K562 (cell line): Measurements from ENCODE around the gene PAK1IP1. TPM values are rescaled to one million over a fixed set of nuclear protein-coding genes. Genes with fewer than 3 reads are reported as not detected.

ENCODE experiments used
- ARID1B ChIP-seq: fragments of 450-650 bp; IDR thresholded peaks from 2 replicates; pipeline ENCODE4 v1.6.1; 2016; ENCODE audit warnings: antibody characterized with exemption, mild to moderate bottlenecking, inconsistent platforms
- BDP1 ChIP-seq: IDR thresholded peaks from 3 replicates; pipeline ENCODE4 v1.6.1; 2011; ENCODE audit not compliant: insufficient read length, insufficient read depth
- HEY1 ChIP-seq: fragments of 250-450 bp; sonication (Bioruptor Pico); IDR thresholded peaks from 2 replicates; pipeline ENCODE4 v1.5.0; 2020; ENCODE audit warnings: mild to moderate bottlenecking, moderate library complexity, borderline replicate concordance
- MYNN ChIP-seq, 2 experiments: sonication (generic); formaldehyde crosslinking in 1 of 2; IDR thresholded peaks; 2 replicates each; pipeline versions ENCODE4 v1.5.0 to v1.6.1; 2016 to 2020; ENCODE audit warnings: antibody characterized with exemption in 1 of 2, missing genetic modification reagents in 1 of 2
- PURB ChIP-seq: sonication (generic); formaldehyde crosslinking; IDR thresholded peaks from 2 replicates; pipeline ENCODE4 v1.9.0; 2021; ENCODE audit warnings: low read depth, mild to moderate bottlenecking, missing genetic modification reagents
- RBM15 ChIP-seq: fragments of 200-400 bp; formaldehyde crosslinking; IDR thresholded peaks from 2 replicates; pipeline ENCODE4 v1.6.1; 2018; ENCODE audit warnings: mild to moderate bottlenecking, low read length, moderate library complexity; ENCODE audit not compliant: insufficient read depth
- RFX1 ChIP-seq: fragments of 450-650 bp; IDR thresholded peaks from 2 replicates; pipeline ENCODE4 v1.6.1; 2016; ENCODE audit warnings: mild to moderate bottlenecking, moderate library complexity
- SAFB2 ChIP-seq: fragments of 200-400 bp; formaldehyde crosslinking; IDR thresholded peaks from 2 replicates; pipeline ENCODE4 v1.6.1; 2018; ENCODE audit warnings: borderline replicate concordance, low read length, low read depth, moderate library complexity; ENCODE audit not compliant: severe bottlenecking
- TAF9B ChIP-seq: fragments of 450-650 bp; IDR thresholded peaks from 2 replicates; pipeline ENCODE4 v1.6.1; 2018; ENCODE audit warnings: mild to moderate bottlenecking; ENCODE audit not compliant: partially characterized antibody
- TBL1XR1 ChIP-seq, 2 experiments: IDR thresholded peaks; 2 replicates each; pipeline ENCODE4 v1.6.1; 2012; ENCODE audit warnings: improper control_type of control experiment in 2 of 2, low read length in 2 of 2, mild to moderate bottlenecking in 1 of 2
- XRCC3 ChIP-seq: fragments of 450-650 bp; IDR thresholded peaks from 2 replicates; pipeline ENCODE4 v1.6.1; 2017; ENCODE audit warnings: mild to moderate bottlenecking, moderate library complexity
- ZC3H8 ChIP-seq: fragments of 450-650 bp; IDR thresholded peaks from 2 replicates; pipeline ENCODE4 v1.6.1; 2017
- ZNF324 ChIP-seq: fragments of 250-450 bp; sonication (Bioruptor Pico); IDR thresholded peaks from 2 replicates; pipeline ENCODE4 v1.4.0; 2020; ENCODE audit warnings: mild to moderate bottlenecking
- ZNF696 ChIP-seq: fragments of 250-450 bp; sonication (Bioruptor Pico); conservative IDR thresholded peaks from 2 replicates; pipeline ENCODE4 v1.4.0; 2020; ENCODE audit warnings: mild to moderate bottlenecking, moderate library complexity
- polyA plus RNA-seq, 8 experiments: library from polyadenylated mRNA; depleted of rRNA in 4 of 8; stranded (reverse) in 5 of 8; unstranded in 3 of 8; fragments of >200 nt; fragmentation: Nextera tagmentation in 2 of 8; fragmentation: Illumina TruSeq in 1 of 8; extraction: Ambion mirVana in 2 of 8; extraction: Trizol in 1 of 8; gene quantifications; 2 replicates each; pipeline versions ENCODE4 v1.2.1 to v1.2.3, GENCODE V29; 2011 to 2014; ENCODE audit warnings: inconsistent platforms in 1 of 8, missing spikeins in 1 of 8
- total RNA-seq, 7 experiments: library from RNA; depleted of rRNA in 6 of 7; stranded (reverse); fragments of >200 nt in 6 of 7; fragmentation: Illumina TruSeq in 2 of 7; extraction: Trizol in 2 of 7; gene quantifications; 2 replicates each; pipeline versions ENCODE4 v1.2.1 to v1.2.3, GENCODE V29; 2011 to 2021; ENCODE audit warnings: low replicate concordance in 1 of 7
- TF ChIP-seq, protein P1 (sequence below): fragments of 150-350 bp; IDR thresholded peaks from 2 replicates; pipeline ENCODE4 v1.6.1; 2014; ENCODE audit warnings: low read depth, mild to moderate bottlenecking, low read length, borderline replicate concordance
- TF ChIP-seq, protein P2 (sequence below): sonication (generic); formaldehyde crosslinking; IDR thresholded peaks from 2 replicates; pipeline ENCODE4 v1.8.1; 2022; ENCODE audit warnings: missing genetic modification reagents
- TF ChIP-seq, protein P3 (sequence below): fragments of 250-450 bp; sonication (Bioruptor Pico); IDR thresholded peaks from 2 replicates; pipeline ENCODE4 v1.4.0; 2020
- TF ChIP-seq, protein P4 (sequence below): fragments of 450-650 bp; conservative IDR thresholded peaks from 2 replicates; pipeline ENCODE4 v1.6.1; 2016; ENCODE audit warnings: missing genetic modification characterization, low read depth, mild to moderate bottlenecking, missing compliant biosample characterization, moderate library complexity
- TF ChIP-seq, protein P5 (sequence below): sonication (generic); formaldehyde crosslinking; IDR thresholded peaks from 2 replicates; pipeline ENCODE4 v1.8.1; 2023; ENCODE audit warnings: mild to moderate bottlenecking, missing genetic modification reagents, moderate library complexity

Gene PAK1IP1
- total and polyA plus RNA-seq, 9 of the 15 experiments (the other 6 are each of a cell fraction or from before 2014, with no cell fraction given), result 50.0 to 200 (median 87.0) TPM

DNA sequence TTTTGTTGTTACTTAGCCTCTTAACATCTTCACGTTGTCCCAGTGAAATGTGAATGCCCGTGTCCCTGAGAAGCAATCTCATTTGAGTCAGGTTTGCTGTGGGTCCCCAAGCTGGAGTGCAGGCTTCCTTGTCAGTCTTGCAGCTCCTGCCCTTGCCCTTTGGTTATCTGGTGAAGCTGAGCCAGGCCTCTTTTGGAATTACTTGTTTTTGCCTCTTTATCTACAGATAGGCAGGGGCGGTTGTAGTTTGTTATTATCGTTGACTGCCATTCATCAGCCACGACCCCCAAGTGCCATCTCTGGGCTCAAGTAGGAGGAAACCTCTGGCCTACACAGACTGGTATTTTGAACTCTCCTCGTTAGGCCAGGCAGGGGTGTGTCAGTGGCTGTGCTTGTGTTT is 30.3 kb downstream of the PAK1IP1 start (continued):
- TF ChIP-seq, protein P1, sequence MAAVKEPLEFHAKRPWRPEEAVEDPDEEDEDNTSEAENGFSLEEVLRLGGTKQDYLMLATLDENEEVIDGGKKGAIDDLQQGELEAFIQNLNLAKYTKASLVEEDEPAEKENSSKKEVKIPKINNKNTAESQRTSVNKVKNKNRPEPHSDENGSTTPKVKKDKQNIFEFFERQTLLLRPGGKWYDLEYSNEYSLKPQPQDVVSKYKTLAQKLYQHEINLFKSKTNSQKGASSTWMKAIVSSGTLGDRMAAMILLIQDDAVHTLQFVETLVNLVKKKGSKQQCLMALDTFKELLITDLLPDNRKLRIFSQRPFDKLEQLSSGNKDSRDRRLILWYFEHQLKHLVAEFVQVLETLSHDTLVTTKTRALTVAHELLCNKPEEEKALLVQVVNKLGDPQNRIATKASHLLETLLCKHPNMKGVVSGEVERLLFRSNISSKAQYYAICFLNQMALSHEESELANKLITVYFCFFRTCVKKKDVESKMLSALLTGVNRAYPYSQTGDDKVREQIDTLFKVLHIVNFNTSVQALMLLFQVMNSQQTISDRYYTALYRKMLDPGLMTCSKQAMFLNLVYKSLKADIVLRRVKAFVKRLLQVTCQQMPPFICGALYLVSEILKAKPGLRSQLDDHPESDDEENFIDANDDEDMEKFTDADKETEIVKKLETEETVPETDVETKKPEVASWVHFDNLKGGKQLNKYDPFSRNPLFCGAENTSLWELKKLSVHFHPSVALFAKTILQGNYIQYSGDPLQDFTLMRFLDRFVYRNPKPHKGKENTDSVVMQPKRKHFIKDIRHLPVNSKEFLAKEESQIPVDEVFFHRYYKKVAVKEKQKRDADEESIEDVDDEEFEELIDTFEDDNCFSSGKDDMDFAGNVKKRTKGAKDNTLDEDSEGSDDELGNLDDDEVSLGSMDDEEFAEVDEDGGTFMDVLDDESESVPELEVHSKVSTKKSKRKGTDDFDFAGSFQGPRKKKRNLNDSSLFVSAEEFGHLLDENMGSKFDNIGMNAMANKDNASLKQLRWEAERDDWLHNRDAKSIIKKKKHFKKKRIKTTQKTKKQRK, result no peak
- TF ChIP-seq ZNF324 (no peak), XRCC3 (no peak), SAFB2 (no peak), ARID1B (peak; percentile 83), ZC3H8 (no peak), RBM15 (no peak), PURB (no peak), ZNF696 (CRISPR knock-in tag) (no peak), TBL1XR1 (IDR thresholded peaks at IDR 0.05; ENCODE audit: low read length in 2 of 2) (peak in 1 of 2 experiments; percentile 14; a peak in 1 of 4 replicates), RFX1 (no peak), MYNN (IDR thresholded peaks at IDR 0.05) (peak; percentile 95), MYNN (CRISPR knock-in tag; IDR thresholded peaks at IDR 0.05) (no peak), TAF9B (no peak), BDP1 (no peak), HEY1 (CRISPR knock-in tag) (no peak)
- TF ChIP-seq, protein P2, sequence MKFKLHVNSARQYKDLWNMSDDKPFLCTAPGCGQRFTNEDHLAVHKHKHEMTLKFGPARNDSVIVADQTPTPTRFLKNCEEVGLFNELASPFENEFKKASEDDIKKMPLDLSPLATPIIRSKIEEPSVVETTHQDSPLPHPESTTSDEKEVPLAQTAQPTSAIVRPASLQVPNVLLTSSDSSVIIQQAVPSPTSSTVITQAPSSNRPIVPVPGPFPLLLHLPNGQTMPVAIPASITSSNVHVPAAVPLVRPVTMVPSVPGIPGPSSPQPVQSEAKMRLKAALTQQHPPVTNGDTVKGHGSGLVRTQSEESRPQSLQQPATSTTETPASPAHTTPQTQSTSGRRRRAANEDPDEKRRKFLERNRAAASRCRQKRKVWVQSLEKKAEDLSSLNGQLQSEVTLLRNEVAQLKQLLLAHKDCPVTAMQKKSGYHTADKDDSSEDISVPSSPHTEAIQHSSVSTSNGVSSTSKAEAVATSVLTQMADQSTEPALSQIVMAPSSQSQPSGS (CRISPR knock-in tag), result no peak
- TF ChIP-seq, protein P3, sequence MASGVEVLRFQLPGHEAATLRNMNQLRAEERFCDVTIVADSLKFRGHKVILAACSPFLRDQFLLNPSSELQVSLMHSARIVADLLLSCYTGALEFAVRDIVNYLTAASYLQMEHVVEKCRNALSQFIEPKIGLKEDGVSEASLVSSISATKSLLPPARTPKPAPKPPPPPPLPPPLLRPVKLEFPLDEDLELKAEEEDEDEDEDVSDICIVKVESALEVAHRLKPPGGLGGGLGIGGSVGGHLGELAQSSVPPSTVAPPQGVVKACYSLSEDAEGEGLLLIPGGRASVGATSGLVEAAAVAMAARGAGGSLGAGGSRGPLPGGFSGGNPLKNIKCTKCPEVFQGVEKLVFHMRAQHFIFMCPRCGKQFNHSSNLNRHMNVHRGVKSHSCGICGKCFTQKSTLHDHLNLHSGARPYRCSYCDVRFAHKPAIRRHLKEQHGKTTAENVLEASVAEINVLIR (CRISPR knock-in tag), result no peak
- TF ChIP-seq, protein P4, sequence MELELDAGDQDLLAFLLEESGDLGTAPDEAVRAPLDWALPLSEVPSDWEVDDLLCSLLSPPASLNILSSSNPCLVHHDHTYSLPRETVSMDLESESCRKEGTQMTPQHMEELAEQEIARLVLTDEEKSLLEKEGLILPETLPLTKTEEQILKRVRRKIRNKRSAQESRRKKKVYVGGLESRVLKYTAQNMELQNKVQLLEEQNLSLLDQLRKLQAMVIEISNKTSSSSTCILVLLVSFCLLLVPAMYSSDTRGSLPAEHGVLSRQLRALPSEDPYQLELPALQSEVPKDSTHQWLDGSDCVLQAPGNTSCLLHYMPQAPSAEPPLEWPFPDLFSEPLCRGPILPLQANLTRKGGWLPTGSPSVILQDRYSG (tag), result no peak
- TF ChIP-seq, protein P5, sequence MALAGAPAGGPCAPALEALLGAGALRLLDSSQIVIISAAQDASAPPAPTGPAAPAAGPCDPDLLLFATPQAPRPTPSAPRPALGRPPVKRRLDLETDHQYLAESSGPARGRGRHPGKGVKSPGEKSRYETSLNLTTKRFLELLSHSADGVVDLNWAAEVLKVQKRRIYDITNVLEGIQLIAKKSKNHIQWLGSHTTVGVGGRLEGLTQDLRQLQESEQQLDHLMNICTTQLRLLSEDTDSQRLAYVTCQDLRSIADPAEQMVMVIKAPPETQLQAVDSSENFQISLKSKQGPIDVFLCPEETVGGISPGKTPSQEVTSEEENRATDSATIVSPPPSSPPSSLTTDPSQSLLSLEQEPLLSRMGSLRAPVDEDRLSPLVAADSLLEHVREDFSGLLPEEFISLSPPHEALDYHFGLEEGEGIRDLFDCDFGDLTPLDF, result no peak
